ENCODE measurements around the gene SRSF4.

DNA sequence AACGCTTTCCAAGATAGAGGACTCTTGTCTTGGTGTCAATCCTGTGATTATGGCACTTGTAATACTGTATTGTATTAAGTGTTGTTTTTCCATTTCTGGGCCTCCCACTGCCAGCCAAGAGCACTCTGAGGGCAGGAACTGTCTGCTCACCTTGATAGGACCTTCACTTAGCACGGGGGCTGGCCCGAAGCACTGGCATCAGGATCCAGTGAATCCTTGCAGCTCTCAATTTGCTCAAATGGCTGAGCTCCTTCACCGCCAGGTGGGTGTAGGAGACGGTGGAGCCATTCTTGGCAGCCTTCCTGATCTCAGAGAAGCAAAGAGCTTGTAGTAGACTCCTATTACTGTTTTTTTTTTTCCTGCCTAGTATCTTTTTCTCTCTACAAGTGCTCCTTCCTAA is 31.4 kb upstream of the SRSF4 start:
- no peak for TF ChIP-seq POLR2AphosphoS5 (IDR thresholded peaks at IDR 0.05; ENCODE audit: low read depth, low read length)
- TF ChIP-seq POLR2A (IDR thresholded peaks at IDR 0.05; ENCODE audit: low read depth, low read length): no peak

All from GM12892 (cell line).